Activated T-helper 1 cell treated with anti-CD3 and anti-CD28 coated beads, Interleukin-12 subunit alpha, Interleukin-12 subunit beta, Interleukin-2, Interleukin-4 antibody, amounts not matched to agents 30 ng/mL and 10 ng/mL and 1 ng/mL, durations not matched to agents 14 hours and 24 hours and 36 hours (primary cell): Measurements from ENCODE around the gene HLA-DMB. TPM values are rescaled to one million over a fixed set of nuclear protein-coding genes. Genes with fewer than 3 reads are reported as not detected.

Experiments
- DNase-seq: peaks from one replicate; pipeline ENCODE4 v3.0.0; 2021; ENCODE audit warnings: low spot score
- H3K27ac Mint-ChIP-seq: one replicate; pipeline ENCODE4 v1.8.0; 2021; ENCODE audit warnings: mild to moderate bottlenecking, mixed read lengths
- H3K27me3 Mint-ChIP-seq: one replicate; pipeline ENCODE4 v1.8.0; 2022; ENCODE audit warnings: mild to moderate bottlenecking, moderate library complexity, mixed read lengths; ENCODE audit not compliant: insufficient read depth
- H3K36me3 Mint-ChIP-seq: one replicate; pipeline ENCODE4 v1.8.0; 2021; ENCODE audit warnings: low read depth, mixed read lengths
- H3K4me1 Mint-ChIP-seq: one replicate; pipeline ENCODE4 v1.8.0; 2021; ENCODE audit warnings: low read depth, mixed read lengths
- H3K4me3 Mint-ChIP-seq: one replicate; pipeline ENCODE4 v1.8.0; 2021; ENCODE audit warnings: mild to moderate bottlenecking, moderate library complexity, mixed read lengths
- H3K9me3 Mint-ChIP-seq: one replicate; pipeline ENCODE4 v1.8.0; 2021; ENCODE audit warnings: mixed read lengths
- intact Hi-C: fragments of 100-400 bp; cut with micrococcal nuclease; formaldehyde crosslinking; loops from one replicate; pipeline ENCODE4 v1.15.1; 2024
- total RNA-seq: library from RNA; stranded (reverse); gene quantifications from 2 replicates; pipeline ENCODE4 v1.2.3, GENCODE V29; 2022

The HLA-DMB gene
- total RNA-seq, 1 donor from 2014 or later, result 2.7 TPM

- no peaks in the 10 kb centered on the region for H3K9me3 Mint-ChIP-seq
- peak overlapping the region; percentile 14 for H3K27ac Mint-ChIP-seq
- peaks cover 93% of the 10 kb centered on the region for H3K36me3 Mint-ChIP-seq
- intact Hi-C loops, result loop anchor here (10.0 kb wide), 2 partner anchors 1072 to 1312 kb away; partner anchors contain the start of genes C6orf47, CSNK2B, GPANK1 and LY6G5B
- H3K4me1 Mint-ChIP-seq, result peaks cover 60% of the 10 kb centered on the region
- peak overlapping the region; percentile 96 for H3K4me3 Mint-ChIP-seq
- no peak for DNase-seq
- peaks cover 4% of the 10 kb centered on the region for H3K27me3 Mint-ChIP-seq
Observed at GRCh38 chr6:32976334-32977069, 35.7 kb upstream of the HLA-DMB start.

GRCh38 chr6:32975886-32976285 is 35.1 kb upstream of the HLA-DMB start:
- Mint-ChIP-seq H3K27me3 (peaks cover 4% of the 10 kb centered on the region), H3K9me3 (no peaks in the 10 kb centered on the region), H3K4me1 (peaks cover 60% of the 10 kb centered on the region), H3K4me3 (peak overlapping the region; percentile 96), H3K27ac (peak overlapping the region; percentile 61), H3K36me3 (peaks cover 94% of the 10 kb centered on the region)
- no peak for DNase-seq
- intact Hi-C loops, result loop anchor here (10.0 kb wide), 2 partner anchors 1071 to 1311 kb away; partner anchors contain the start of genes C6orf47, CSNK2B, GPANK1 and LY6G5B

DNA sequence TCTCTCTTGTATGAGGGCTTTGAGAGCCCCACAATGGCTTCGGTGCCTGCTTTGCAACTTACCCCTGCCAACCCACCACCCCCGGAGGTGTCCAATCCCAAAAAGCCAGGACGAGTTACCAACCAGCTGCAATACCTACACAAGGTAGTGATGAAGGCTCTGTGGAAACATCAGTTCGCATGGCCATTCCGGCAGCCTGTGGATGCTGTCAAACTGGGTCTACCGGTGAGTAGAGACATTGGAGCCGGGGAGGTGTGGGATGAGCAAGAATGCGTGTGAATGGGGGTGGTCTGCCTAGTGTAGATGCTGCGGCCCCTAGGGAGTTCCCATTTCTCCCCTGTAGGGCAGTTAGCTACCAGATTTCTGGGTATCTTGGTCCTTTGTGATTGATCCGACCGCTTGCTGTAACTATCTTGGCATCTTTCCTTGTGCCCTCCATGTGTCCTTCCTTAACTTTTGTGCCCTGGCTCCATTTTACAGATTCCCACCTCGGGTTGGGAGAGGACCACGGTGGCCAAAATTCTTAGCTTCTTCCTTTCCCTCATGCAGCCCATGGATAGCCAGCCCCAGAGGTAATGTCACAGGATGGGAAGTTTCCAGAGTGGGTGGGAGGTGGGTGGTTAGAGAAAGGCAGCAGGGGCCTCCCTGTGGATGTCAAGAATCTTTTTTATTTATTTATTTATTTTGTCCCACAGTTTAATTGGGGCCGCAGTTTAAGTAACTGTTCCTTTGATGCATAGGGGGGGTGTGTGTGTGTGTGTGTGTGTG is 33.9 kb upstream of the HLA-DMB start:
- Mint-ChIP-seq H3K27ac (peak overlapping the region; percentile 61), H3K4me1 (peaks cover 50% of the 10 kb centered on the region), H3K36me3 (peaks cover 90% of the 10 kb centered on the region), H3K9me3 (no peaks in the 10 kb centered on the region), H3K27me3 (peaks cover 4% of the 10 kb centered on the region), H3K4me3 (peak overlapping the region; percentile 96)
- intact Hi-C loops, result loop anchor here (1.0 to 10.0 kb wide), 6 partner anchors 9 to 1310 kb away; partner anchors contain the start of genes C6orf47, CSNK2B, GPANK1 and HLA-DMB
- DNase-seq, result no peak

- peaks cover 86% of the 10 kb centered on the region for H3K36me3 Mint-ChIP-seq
- intact Hi-C loops, result loop anchor here (1.0 to 10.0 kb wide), 6 partner anchors 9 to 1309 kb away; partner anchors contain the start of genes C6orf47, CSNK2B, GPANK1 and HLA-DMB
- H3K27ac Mint-ChIP-seq, result peak overlapping the region; percentile 98
- H3K4me1 Mint-ChIP-seq, result peaks cover 44% of the 10 kb centered on the region
- peak overlapping the region; percentile 96 for H3K4me3 Mint-ChIP-seq
- H3K27me3 Mint-ChIP-seq, result peaks cover 4% of the 10 kb centered on the region
- no peaks in the 10 kb centered on the region for H3K9me3 Mint-ChIP-seq
- DNase-seq, result peak; percentile 28
Observed at GRCh38 chr6:32974016-32974333, 33.1 kb upstream of the HLA-DMB start.

GRCh38 chr6:32973144-32974015 is 32.6 kb upstream of the HLA-DMB start:
- peak; percentile 46 for DNase-seq
- Mint-ChIP-seq H3K4me3 (peak overlapping the region; percentile 96), H3K27ac (peak overlapping the region; percentile 98), H3K9me3 (no peaks in the 10 kb centered on the region), H3K36me3 (peaks cover 82% of the 10 kb centered on the region), H3K4me1 (peaks cover 38% of the 10 kb centered on the region), H3K27me3 (peaks cover 4% of the 10 kb centered on the region)
- intact Hi-C loops, result loop anchor here (1.0 to 10.0 kb wide), 6 partner anchors 10 to 1309 kb away; partner anchors contain the start of genes C6orf47, CSNK2B, GPANK1 and HLA-DMB

DNA sequence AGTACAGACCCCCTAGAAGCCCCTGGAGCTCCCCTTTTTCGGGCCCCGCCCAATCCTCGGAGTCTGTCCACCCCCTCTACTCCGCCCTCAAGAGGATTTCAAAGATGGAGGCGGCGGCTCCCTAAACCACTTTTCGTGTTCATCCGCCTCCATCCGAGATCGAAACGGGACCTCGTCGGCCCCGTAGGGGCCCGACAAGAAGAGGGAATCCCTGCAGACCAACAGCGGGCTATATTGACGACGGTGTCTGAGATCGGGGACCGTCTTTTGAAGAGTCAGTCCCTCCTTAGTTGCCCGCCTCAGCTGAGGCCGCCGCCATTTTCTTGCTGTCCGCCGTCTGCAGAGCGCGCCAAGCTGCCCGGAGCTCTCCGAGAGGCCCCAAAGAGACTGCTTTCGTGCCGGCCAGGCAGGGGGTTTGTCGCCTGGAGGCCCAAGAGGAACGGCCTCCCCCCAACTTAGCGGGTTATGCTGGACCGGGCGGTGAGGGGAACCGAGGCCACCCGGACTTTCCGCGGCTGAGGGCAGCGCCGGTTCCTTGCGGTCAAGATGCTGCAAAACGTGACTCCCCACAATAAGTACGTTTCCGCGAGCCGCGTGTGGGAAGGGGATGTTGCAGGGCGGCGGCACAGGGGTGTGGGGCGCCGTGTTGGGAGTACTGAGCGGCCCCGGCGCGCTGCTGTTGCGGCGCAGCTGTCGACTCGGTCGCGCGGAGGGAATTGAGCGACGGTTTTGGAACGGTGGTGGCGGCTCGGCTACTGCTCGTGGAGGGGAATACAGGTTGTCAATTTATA is 31.7 kb upstream of the HLA-DMB start:
- H3K36me3 Mint-ChIP-seq, result peaks cover 73% of the 10 kb centered on the region
- DNase-seq, result no peak
- peak overlapping the region; percentile 98 for H3K27ac Mint-ChIP-seq
- intact Hi-C loops, result loop anchor here (1.0 to 10.0 kb wide), 6 partner anchors 78 to 1308 kb away; partner anchors contain the start of genes C6orf47, CSNK2B, GPANK1 and LY6G5B
- H3K4me1 Mint-ChIP-seq, result peaks cover 32% of the 10 kb centered on the region
- no peaks in the 10 kb centered on the region for H3K9me3 Mint-ChIP-seq
- H3K27me3 Mint-ChIP-seq, result peaks cover 4% of the 10 kb centered on the region
- peak overlapping the region; percentile 96 for H3K4me3 Mint-ChIP-seq

GRCh38 chr6:32971581-32972352 is 30.9 kb upstream of the HLA-DMB start:
- DNase-seq, result peak; percentile 99
- Mint-ChIP-seq H3K4me1 (peaks cover 32% of the 10 kb centered on the region), H3K27me3 (peaks cover 4% of the 10 kb centered on the region), H3K36me3 (peaks cover 66% of the 10 kb centered on the region), H3K27ac (peak overlapping the region; percentile 98), H3K9me3 (no peaks in the 10 kb centered on the region), H3K4me3 (peak overlapping the region; percentile 96)
- intact Hi-C loops, result loop anchor here (1.0 to 10.0 kb wide), 9 partner anchors 77 to 1307 kb away; partner anchors contain the start of genes ATF6B, C6orf47, CSNK2B and GPANK1

DNA sequence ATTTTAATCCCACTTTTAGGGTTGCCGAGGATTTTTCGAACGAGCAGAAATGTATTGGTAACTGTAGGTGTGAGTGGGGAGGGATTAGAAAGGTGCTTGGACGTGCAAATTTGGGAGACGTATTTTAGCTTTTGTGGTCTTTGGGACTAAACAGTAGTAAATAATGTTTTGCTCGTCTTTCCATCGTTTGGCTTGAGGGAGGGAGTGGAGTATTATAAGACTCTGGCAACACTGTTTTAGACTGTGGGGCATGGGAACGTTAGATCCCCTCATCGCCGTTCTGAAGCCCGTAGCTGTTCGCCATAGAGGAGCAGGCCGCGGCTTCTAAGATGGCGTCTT is 30.4 kb upstream of the HLA-DMB start:
- H3K4me1 Mint-ChIP-seq, result peaks cover 31% of the 10 kb centered on the region
- H3K4me3 Mint-ChIP-seq, result peak overlapping the region; percentile 96
- H3K9me3 Mint-ChIP-seq, result no peaks in the 10 kb centered on the region
- DNase-seq, result no peak
- intact Hi-C loops, result loop anchor here (1.0 to 10.0 kb wide), 6 partner anchors 133 to 1306 kb away; partner anchors contain the start of genes ATF6B, C6orf47, CSNK2B and GPANK1
- H3K27me3 Mint-ChIP-seq, result peaks cover 4% of the 10 kb centered on the region
- peaks cover 61% of the 10 kb centered on the region for H3K36me3 Mint-ChIP-seq
- peak overlapping the region; percentile 98 for H3K27ac Mint-ChIP-seq

GRCh38 chr6:32970413-32971241 is 29.8 kb upstream of the HLA-DMB start:
- DNase-seq, result peak; percentile 72
- H3K27ac Mint-ChIP-seq, result peak overlapping the region; percentile 99
- peaks cover 29% of the 10 kb centered on the region for H3K4me1 Mint-ChIP-seq
- no peaks in the 10 kb centered on the region for H3K9me3 Mint-ChIP-seq
- intact Hi-C loops, result loop anchor here (1.0 to 10.0 kb wide), 7 partner anchors 132 to 1306 kb away; partner anchors contain the start of genes ATF6B, C6orf47, CSNK2B and GPANK1
- peak overlapping the region; percentile 96 for H3K4me3 Mint-ChIP-seq
- peaks cover 55% of the 10 kb centered on the region for H3K36me3 Mint-ChIP-seq
- H3K27me3 Mint-ChIP-seq, result peaks cover 4% of the 10 kb centered on the region

- Mint-ChIP-seq H3K27ac (peak overlapping the region; percentile 99), H3K36me3 (peaks cover 47% of the 10 kb centered on the region), H3K27me3 (peaks cover 4% of the 10 kb centered on the region), H3K4me1 (peaks cover 29% of the 10 kb centered on the region), H3K9me3 (no peaks in the 10 kb centered on the region), H3K4me3 (peak overlapping the region; percentile 96)
- peak; percentile 71 for DNase-seq
- intact Hi-C loops, result loop anchor here (1.0 to 10.0 kb wide), 7 partner anchors 344 to 1305 kb away; partner anchors contain the start of genes AGPAT1, C6orf47, CSNK2B and GPANK1
Observed at GRCh38 chr6:32969685-32970412, 29.0 kb upstream of the HLA-DMB start.
